ENCODE measurements around the gene KRTAP4-8.
"Not testable (repeated sequence)": the region's sequence is repeated elsewhere in the genome, so short reads cannot be mapped to it uniquely, and the experiment has no call there.

Gene KRTAP4-8

GRCh38 chr17:41064301-41064700 lies 33.6 kb downstream of the KRTAP4-8 start:
- no peak for DNase-seq

DNA sequence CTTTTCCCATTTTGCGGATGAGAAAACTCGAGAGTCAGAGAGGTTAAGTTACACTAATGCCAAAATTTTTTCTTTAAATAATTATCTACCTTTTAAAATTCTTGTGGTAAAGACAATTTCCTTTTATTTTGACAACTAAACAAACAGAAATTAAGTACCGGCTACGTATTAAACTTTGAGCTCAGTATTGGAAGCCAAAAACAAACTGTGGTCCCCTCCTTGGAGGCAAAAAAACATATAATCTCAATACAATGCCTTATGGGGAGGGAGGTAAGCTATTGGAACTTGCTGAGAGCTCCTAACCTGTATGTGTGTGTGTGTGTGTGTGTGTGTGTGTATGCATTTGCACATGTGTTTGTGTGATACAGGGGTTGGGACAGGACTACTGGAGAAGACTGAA lies 34.5 kb downstream of the KRTAP4-8 start:
- DNase-seq, result no peak

GRCh38 chr17:41061964-41062363 lies 36.0 kb downstream of the KRTAP4-8 start:
- no peak for DNase-seq

DNA sequence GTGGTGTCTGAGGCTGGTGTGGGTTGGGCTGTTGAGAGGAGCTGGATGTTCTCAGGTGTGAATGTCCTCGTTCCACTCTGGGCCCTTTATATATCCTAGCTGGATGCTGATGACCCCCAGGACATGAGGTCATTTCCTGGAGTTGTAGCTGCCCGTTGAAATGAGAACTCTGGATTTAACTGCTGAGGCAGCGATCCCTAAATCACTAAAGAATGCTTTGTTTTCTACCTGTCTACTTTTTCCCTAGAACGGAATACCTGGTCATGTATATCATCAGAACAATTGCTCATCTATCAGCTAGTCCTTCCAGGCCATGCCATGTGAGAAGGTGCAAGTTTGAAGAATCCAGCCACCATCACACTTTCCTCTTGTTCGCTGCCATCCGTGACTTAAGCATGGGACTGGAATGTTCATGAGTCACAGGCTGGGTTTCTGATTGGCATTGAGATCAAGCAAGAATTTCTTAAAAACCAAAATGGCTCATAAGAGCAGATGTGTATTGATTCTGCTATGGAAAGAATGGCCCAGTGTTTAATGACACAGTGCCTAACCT lies 37.8 kb downstream of the KRTAP4-8 start, which contains the start of gene KRTAP2-3:
Gene KRTAP2-3, minus strand, starts transcription at position 63 of the 553 bp plus-strand sequence. CDS start 64 bp downstream, outside the sequence.
- DNase-seq, result no peak

DNA sequence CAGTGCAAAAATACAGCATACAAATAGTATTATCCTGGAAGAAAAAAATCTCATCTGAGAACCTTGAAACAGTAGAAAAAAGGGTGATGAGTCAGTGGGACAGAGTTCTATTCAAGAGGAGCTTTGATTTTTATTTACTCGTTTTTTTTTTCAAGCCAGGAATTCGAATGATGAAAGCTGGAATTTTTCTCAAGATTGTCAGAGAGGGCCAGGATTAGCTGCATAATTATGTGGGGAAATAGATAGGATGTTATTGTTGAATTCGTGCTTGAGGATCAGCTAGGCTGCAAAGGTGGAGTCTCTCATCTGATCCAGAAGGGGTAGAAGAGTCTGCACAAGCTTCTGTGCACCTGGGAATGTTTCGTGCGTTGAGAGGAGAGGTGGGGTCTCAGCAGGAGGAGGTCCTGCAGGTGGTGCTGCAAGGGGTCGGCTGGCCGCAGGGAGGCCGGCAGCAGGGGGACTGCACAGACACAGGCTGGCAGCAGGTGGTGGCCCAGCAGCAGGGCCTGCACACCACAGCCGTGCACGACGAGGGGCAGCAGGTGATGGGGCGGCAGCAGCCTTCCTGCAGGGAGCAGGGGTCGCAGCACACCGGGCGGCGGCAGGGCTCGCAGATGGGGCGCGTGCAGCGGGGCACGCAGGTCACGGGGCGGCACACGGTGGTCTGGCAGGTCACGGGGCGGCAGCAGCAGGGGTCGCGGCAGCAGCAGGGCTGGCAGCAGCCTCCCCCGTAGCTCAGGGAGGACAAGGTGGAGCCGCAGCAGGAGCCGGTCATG lies 38.5 kb downstream of the KRTAP4-8 start:
- DNase-seq, result not testable (repeated sequence)

- no peak for DNase-seq
These were observed 39.2 kb downstream of the KRTAP4-8 start for GRCh38 chr17:41058741-41059140.

- no peak for DNase-seq
These were observed 40.4 kb downstream of the KRTAP4-8 start for GRCh38 chr17:41057547-41057946.

GRCh38 chr17:41055130-41055529 lies 42.8 kb downstream of the KRTAP4-8 start, which contains the start of gene KRTAP2-2:
TSS of gene KRTAP2-2 (minus strand) at chr17:41055230. CDS start at chr17:41055211, 19 bp downstream.
- DNase-seq, result not testable (repeated sequence)

- not testable (repeated sequence) for DNase-seq
These were observed 43.4 kb downstream of the KRTAP4-8 start for GRCh38 chr17:41054556-41054955.

GRCh38 chr17:41054025-41054424 lies 43.9 kb downstream of the KRTAP4-8 start:
- DNase-seq, result no peak

GRCh38 chr17:41052566-41052965 lies 45.4 kb downstream of the KRTAP4-8 start:
- no peak for DNase-seq

DNA sequence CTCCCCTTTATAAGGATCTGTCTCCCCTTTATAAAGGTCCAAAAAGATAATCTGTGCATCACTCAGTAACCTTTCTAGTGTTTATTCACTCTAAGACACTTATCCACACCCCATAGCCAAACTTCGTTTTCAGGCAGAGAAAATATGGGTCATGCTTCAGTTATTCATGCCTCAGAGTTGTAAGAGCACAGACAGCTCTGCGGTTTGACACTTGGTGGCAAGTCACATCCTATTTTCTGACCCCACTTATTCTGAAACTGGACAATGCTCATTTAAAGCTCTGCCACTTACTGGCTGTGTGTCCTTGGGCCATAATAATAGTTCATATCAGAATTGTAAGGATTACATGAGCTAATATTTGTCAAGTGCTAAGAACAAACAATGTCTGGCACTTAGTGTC lies 48.8 kb downstream of the KRTAP4-8 start:
- DNase-seq, result no peak

GRCh38 chr17:41048441-41048840 lies 49.5 kb downstream of the KRTAP4-8 start:
- no peak for DNase-seq

Measured in activated T-cell treated with anti-CD3 and anti-CD28 coated beads, Interleukin-2, amount 50 U/mL, for 1 hour (primary cell).